ENCODE data around the gene MFSD2A.
"Not testable (repeated sequence)": the region's sequence is repeated elsewhere in the genome, so short reads cannot be mapped to it uniquely, and the experiment has no call there.

MFSD2A gene

DNA sequence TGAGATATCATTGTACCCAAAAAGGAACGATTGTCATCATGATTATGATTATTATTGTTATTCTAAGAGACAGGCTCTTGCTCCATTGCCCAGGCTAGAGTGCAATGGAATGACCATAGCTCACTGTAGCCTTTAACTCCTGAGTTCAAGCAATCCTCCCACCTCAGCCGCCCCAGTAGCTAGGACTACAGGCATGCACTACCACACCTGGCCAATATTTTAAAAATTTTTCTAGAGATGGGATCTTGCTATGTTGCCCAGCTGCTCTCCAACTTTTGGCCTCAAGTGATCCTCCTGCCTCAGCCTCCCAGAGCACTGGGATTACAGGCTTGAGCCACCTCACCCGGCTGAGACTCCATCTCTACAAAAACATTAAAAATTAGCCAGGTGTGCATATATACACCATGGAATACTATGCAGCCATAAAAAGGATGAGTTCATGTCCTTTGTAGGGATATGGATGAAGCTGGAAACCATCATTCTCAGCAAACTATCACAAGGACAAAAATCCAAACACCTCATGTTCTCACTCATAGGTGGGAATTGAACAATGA, 52.6 kb downstream of the MFSD2A start:
- DNase-seq: not testable (repeated sequence)

- DNase-seq: no peak
Observed at GRCh38 chr1:40011198-40011597, 56.3 kb downstream of the MFSD2A start.

DNA sequence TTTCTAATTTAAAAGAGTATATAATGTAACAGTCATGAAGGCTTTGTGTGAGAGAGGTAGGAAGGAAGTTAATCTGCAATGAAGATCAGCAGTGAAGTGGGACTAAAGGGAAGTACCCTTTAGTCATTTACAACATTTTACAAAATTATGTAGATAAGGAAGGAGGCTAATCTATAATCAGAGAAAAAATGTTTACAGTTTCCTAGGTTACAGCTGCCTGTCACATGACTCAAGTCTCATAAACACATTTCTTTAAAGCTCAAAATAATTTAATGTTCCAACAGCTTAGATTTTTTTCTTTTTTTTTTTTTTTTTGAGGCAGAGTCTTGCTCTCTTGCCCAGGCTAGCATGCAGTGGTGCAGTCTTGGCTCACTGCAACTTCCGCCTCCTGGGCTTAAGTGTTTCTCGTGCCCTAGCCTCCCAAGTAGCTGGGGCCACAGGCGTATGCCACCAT, 59.3 kb downstream of the MFSD2A start:
- no peak for DNase-seq

DNA sequence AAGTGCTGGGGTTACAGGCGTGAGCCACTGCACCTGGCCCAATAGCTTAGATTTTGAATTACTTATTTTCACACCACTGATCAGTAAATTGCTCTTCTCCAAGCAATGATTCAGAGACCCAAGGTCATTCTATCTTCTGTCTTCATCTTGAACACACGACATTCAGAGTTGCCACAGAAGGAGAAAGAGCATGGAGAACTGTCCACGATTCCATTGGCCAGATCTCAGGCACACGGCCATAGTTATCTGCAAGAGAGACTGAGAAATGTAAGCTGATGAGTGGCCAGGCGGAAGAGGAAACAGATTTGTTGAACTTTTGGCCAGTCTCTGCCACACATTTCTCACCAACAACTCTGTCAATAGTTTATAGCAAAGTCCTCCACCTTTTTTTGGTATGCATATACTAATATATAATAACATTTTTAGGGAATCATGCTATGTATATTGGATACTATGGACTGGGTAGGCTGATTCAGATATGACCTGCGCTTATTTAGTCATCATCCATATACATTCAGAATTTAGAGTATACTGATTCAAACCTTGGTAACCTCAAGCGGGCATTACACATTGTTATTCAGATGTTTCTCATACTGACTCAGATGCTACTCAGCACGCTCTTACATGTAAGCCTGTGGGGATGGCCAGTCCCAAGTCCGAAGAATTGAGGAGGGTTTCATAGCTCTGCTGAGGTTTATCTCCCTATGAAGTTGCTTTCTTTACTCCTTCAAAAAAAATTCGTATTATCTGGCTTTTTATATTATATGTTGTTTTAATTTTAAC, 60.1 kb downstream of the MFSD2A start:
- no peak for DNase-seq

GRCh38 chr1:40017951-40018575, 63.1 kb downstream of the MFSD2A start:
- no peak for DNase-seq
